Kidney (tissue), 14 donors: ENCODE results near the gene ADH7. TPM values are rescaled to one million over a fixed set of nuclear protein-coding genes. Genes with fewer than 3 reads are reported as not detected.
A peak's percentile ranks its signal among the peaks of the same experiment; 100 is the strongest.
"Not testable (repeated sequence)": the region's sequence is repeated elsewhere in the genome, so short reads cannot be mapped to it uniquely, and the experiment has no call there.

Experiments
- DNase-seq, 5 donors: peaks; one replicate each; pipeline ENCODE4 v3.0.0-alpha.2; 2013 to 2020
- FAIRE-seq: peaks from 2 replicates; lab custom pipeline; 2012; peaks lifted over from hg19 to GRCh38; lab: Jason Lieb, UNC
- H3K27ac ChIP-seq, 2 donors: one replicate each; pipeline ENCODE4 v1.7.0; 2013; ENCODE audit warnings: low read depth in 2 of 2, low read length in 2 of 2, inconsistent platforms in 1 of 2
- H3K27me3 ChIP-seq: one replicate; pipeline ENCODE4 v1.7.1; 2013; ENCODE audit warnings: low read length, inconsistent platforms; ENCODE audit not compliant: control insufficient read depth, insufficient read depth
- H3K36me3 ChIP-seq, 3 donors: one replicate each; pipeline versions ENCODE4 v1.7.0 to v1.7.1; 2013; ENCODE audit warnings: low read length in 3 of 3, control low read depth in 1 of 3, inconsistent platforms in 1 of 3; ENCODE audit not compliant: insufficient read depth in 3 of 3, control insufficient read depth in 2 of 3
- H3K4me1 ChIP-seq, 3 donors: one replicate each; pipeline versions ENCODE4 v1.7.0 to v1.7.1; 2013; ENCODE audit warnings: low read length in 3 of 3, inconsistent platforms in 1 of 3, low read depth in 1 of 3; ENCODE audit not compliant: control insufficient read depth in 2 of 3, insufficient read depth in 2 of 3
- H3K4me3 ChIP-seq, 3 donors: one replicate each; pipeline versions ENCODE4 v1.7.0 to v1.8.1; 2013; ENCODE audit warnings: low read length in 3 of 3, control low read depth in 1 of 3, inconsistent platforms in 1 of 3
- H3K9ac ChIP-seq, 3 donors: one replicate each; pipeline versions ENCODE4 v1.7.0 to v1.7.1; 2013; ENCODE audit warnings: low read length in 3 of 3, control low read depth in 1 of 3, inconsistent platforms in 1 of 3
- H3K9me3 ChIP-seq, 3 donors: one replicate each; pipeline versions ENCODE4 v1.7.0 to v1.7.1; 2013; ENCODE audit warnings: low read length in 3 of 3, control low read depth in 1 of 3, inconsistent platforms in 1 of 3; ENCODE audit not compliant: control insufficient read depth in 2 of 3, insufficient read depth in 1 of 3
- intact Hi-C: fragments of 100-400 bp; cut with DNase I; formaldehyde crosslinking; loops from one replicate; pipeline ENCODE4 v1.11.1; 2022
- polyA plus RNA-seq: library from polyadenylated mRNA; stranded (reverse); fragments of 350-450 nt; fragmentation: Illumina TruSeq; extraction: RNeasy Lipid Tissue Mini Kit (QIAGEN cat#74804); gene quantifications from one replicate; pipeline ENCODE4 v1.2.3, GENCODE V29; 2014; ENCODE audit warnings: low read depth, low replicate concordance; ENCODE audit not compliant: insufficient read depth
- total RNA-seq: library from RNA; stranded (reverse); fragmentation: NEBNext Ultra II Directional; extraction: Animal tissue kit (Norgen Biotek cat#: 25700); gene quantifications from one replicate; pipeline ENCODE4 v1.2.1, GENCODE V29; 2021
- TF ChIP-seq, protein P1 (sequence below): IDR thresholded peaks from 3 replicates; pipeline ENCODE4 v1.5.1; 2012; ENCODE audit warnings: mild to moderate bottlenecking, moderate library complexity, borderline replicate concordance; ENCODE audit not compliant: insufficient read depth; ENCODE audit errors: extremely low read depth
- donor health status: control.
- donor health status: control.
- donor health status: control.
- donor health status: control.
- donor health status: control.
- donor health status: DM: yes; HTN: yes; CAD: no.
- donor health status: Normal renal cell carcinoma (clear cell type).

ADH7 gene
- total and polyA plus RNA-seq, 2 donors from 2014 or later, result not detected

DNA sequence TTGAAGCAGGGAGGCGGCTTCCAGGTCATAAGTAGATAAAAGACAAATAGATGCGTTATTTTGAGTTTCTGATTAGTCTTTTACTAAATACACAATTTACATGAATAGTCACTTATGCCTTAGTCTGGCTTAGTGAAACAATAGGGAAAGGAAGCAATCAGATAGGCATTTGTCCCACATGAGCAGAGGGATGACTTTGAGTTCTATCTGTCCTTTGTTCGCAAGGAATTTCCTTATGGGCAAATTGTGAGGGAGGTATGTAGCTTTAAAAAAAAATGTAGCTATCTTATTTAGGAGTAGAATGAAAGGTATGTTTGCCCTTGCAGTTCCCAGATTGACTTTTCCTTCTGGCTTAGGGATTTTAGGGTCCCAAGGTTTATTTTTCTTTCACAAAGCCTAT, 56.3 kb downstream of the ADH7 start:
- H3K4me1 ChIP-seq, result peaks cover 0 to 3% (median 0%) of the 10 kb centered on the region in 3 donors
- intact Hi-C loops, result no loop called here

DNA sequence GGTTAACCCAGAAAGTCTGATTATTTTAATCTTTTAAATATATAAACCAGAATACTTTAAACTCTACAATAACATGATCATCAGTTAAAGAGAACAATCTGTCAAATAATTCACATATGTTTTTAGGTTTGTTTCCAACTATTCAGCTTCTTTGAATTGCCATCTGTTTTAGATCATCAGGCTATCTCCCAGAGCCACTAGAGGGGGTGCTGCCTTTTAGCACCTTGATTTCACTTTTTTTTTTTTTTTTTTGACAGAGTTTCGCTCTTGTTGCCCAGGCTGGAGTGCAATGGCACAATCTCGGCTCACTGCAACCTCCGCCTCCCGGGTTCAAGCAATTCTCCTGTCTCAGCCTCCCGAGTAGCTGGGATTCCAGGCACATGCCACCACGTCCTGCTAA, 57.8 kb downstream of the ADH7 start:
- H3K36me3 ChIP-seq, H3K27ac ChIP-seq, H3K4me1 ChIP-seq, H3K27me3 ChIP-seq, intact Hi-C loops, H3K9ac ChIP-seq, DNase-seq, H3K4me3 ChIP-seq, FAIRE-seq: not testable (repeated sequence)
- peaks cover 0 to 10% (median 0%) of the 10 kb centered on the region in 3 donors for H3K9me3 ChIP-seq
- TF ChIP-seq, protein P1, sequence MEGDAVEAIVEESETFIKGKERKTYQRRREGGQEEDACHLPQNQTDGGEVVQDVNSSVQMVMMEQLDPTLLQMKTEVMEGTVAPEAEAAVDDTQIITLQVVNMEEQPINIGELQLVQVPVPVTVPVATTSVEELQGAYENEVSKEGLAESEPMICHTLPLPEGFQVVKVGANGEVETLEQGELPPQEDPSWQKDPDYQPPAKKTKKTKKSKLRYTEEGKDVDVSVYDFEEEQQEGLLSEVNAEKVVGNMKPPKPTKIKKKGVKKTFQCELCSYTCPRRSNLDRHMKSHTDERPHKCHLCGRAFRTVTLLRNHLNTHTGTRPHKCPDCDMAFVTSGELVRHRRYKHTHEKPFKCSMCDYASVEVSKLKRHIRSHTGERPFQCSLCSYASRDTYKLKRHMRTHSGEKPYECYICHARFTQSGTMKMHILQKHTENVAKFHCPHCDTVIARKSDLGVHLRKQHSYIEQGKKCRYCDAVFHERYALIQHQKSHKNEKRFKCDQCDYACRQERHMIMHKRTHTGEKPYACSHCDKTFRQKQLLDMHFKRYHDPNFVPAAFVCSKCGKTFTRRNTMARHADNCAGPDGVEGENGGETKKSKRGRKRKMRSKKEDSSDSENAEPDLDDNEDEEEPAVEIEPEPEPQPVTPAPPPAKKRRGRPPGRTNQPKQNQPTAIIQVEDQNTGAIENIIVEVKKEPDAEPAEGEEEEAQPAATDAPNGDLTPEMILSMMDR, result peak; percentile 25

More for the DNA sequence above, 56.3 kb downstream of the ADH7 start:
- no peak for DNase-seq
- TF ChIP-seq, protein P1, result no peak
- peaks cover 0 to 4% (median 0%) of the 10 kb centered on the region in 3 donors for H3K9me3 ChIP-seq
- no peak overlapping the region for H3K4me3 ChIP-seq
- no peak overlapping the region for H3K9ac ChIP-seq
- H3K36me3 ChIP-seq, result no peaks in the 10 kb centered on the region
- no peak overlapping the region for H3K27ac ChIP-seq
- no peaks in the 10 kb centered on the region for H3K27me3 ChIP-seq
- FAIRE-seq, result no peak

DNA sequence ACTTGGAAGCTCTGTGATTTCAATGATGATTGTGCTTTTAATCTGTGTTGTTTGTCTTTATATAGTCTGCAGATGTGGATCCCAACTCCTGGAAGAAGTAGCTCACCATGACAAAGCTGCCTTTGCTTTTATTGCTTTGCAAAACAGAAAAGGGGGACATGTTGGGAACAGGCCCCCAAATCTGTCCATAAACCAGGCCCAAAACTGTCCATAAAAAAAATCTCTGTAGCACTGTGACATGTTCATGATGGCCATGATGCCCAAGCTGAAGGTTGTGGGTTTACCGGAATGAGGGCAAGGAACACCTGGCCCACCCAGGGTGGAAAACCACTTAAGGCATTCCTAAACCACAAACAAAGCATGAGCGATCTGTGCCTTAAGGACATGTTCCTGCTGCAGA, 62.7 kb downstream of the ADH7 start:
- DNase-seq, FAIRE-seq, H3K4me1 ChIP-seq, H3K27ac ChIP-seq, intact Hi-C loops, H3K36me3 ChIP-seq, H3K27me3 ChIP-seq, H3K9ac ChIP-seq, H3K4me3 ChIP-seq: not testable (repeated sequence)
- peaks cover 0 to 16% (median 0%) of the 10 kb centered on the region in 3 donors for H3K9me3 ChIP-seq

DNA sequence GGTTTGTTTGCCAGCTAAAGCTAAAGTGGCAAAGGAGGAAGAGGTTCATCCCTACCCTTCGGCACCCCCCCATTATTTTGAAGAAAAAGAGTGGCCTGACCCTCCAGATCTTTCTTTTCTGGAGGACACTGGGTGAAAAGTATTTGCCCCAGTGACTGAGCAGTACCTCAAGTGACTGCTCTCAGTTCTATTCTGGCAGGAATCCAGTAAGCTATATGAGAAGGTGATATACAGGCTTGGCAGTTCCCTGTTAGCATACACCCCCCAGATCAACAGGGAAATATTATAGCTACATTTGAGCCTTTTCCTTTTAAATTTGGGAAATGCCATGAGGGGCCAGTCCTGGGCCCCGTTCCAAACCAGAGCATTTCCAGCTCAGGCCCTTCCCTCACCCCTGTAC, 67.3 kb downstream of the ADH7 start:
- H3K4me1 ChIP-seq, FAIRE-seq, H3K4me3 ChIP-seq, H3K27me3 ChIP-seq, H3K36me3 ChIP-seq, intact Hi-C loops, H3K27ac ChIP-seq, H3K9ac ChIP-seq: not testable (repeated sequence)
- H3K9me3 ChIP-seq, result peaks cover 0 to 11% (median 0%) of the 10 kb centered on the region in 3 donors
- DNase-seq, result peak in 2 of 5 donors; percentile 9 to 23
